PFSK-1 (cell line): Measurements from ENCODE around the gene EXOC4.

Source experiments
- POLR2AphosphoS5 ChIP-seq: IDR thresholded peaks from 2 replicates; pipeline ENCODE4 v1.6.1; 2012; ENCODE audit warnings: low read depth, mild to moderate bottlenecking, control low read depth, low read length, moderate library complexity
- SIN3A ChIP-seq: IDR thresholded peaks from 2 replicates; pipeline ENCODE4 v1.6.1; 2012; ENCODE audit warnings: mild to moderate bottlenecking, low read length, moderate library complexity, borderline replicate concordance; ENCODE audit not compliant: insufficient read depth
- TAF1 ChIP-seq: IDR thresholded peaks from 2 replicates; pipeline ENCODE4 v1.6.1; 2012; ENCODE audit warnings: low read length, control low read depth, borderline replicate concordance; ENCODE audit not compliant: insufficient read depth
- TF ChIP-seq, protein P1 (sequence below), 2 experiments: IDR thresholded peaks; 2 replicates each; pipeline versions ENCODE4 v1.6.1 to v1.8.0; 2011 to 2012; ENCODE audit warnings: low read depth in 2 of 2, low read length in 2 of 2, control low read depth in 1 of 2, inconsistent platforms in 1 of 2, mild to moderate bottlenecking in 1 of 2, moderate library complexity in 1 of 2; ENCODE audit not compliant: insufficient read depth in 1 of 2

DNA sequence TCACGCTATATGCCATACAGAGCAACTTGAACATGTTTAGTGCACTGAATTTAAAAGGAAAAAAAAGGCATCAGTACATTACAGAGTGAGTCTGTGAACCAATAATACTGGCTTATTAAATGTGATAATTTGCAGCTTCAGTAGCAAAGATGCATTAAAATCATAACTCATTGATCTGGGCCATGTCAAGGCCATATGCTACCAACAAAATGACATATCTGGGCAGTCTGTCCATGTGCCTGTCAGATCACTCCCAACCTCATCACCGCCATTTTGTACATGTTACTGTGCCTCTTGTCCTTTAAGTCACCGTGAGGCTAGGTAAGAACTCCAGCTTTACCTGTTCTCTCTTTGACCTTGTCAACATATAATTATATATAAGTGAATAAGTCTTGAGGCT, 566.8 kb downstream of the EXOC4 start:
- TF ChIP-seq POLR2AphosphoS5 = no peak
- TF ChIP-seq, protein P1, sequence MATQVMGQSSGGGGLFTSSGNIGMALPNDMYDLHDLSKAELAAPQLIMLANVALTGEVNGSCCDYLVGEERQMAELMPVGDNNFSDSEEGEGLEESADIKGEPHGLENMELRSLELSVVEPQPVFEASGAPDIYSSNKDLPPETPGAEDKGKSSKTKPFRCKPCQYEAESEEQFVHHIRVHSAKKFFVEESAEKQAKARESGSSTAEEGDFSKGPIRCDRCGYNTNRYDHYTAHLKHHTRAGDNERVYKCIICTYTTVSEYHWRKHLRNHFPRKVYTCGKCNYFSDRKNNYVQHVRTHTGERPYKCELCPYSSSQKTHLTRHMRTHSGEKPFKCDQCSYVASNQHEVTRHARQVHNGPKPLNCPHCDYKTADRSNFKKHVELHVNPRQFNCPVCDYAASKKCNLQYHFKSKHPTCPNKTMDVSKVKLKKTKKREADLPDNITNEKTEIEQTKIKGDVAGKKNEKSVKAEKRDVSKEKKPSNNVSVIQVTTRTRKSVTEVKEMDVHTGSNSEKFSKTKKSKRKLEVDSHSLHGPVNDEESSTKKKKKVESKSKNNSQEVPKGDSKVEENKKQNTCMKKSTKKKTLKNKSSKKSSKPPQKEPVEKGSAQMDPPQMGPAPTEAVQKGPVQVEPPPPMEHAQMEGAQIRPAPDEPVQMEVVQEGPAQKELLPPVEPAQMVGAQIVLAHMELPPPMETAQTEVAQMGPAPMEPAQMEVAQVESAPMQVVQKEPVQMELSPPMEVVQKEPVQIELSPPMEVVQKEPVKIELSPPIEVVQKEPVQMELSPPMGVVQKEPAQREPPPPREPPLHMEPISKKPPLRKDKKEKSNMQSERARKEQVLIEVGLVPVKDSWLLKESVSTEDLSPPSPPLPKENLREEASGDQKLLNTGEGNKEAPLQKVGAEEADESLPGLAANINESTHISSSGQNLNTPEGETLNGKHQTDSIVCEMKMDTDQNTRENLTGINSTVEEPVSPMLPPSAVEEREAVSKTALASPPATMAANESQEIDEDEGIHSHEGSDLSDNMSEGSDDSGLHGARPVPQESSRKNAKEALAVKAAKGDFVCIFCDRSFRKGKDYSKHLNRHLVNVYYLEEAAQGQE (IDR thresholded peaks at IDR 0.05; ENCODE audit: insufficient read depth in 1 of 2, low read depth in 2 of 2, low read length in 2 of 2) = no peak
- no peak for TF ChIP-seq TAF1
- no peak for TF ChIP-seq SIN3A
